Measurements from ENCODE around the gene FGGY.

- TF ChIP-seq CTCF (IDR thresholded peaks at IDR 0.05; ENCODE audit: extremely low read depth in 1 of 2, insufficient read depth in 1 of 2, low read depth in 1 of 2, low read length in 2 of 2) = no peak
- no peak for TF ChIP-seq POLR2A (IDR thresholded peaks at IDR 0.05; ENCODE audit: low read depth, low read length)
- TF ChIP-seq POLR2AphosphoS5 (IDR thresholded peaks at IDR 0.05; ENCODE audit: insufficient read depth, low read depth, low read length) = no peak
- no peak for TF ChIP-seq EZH2 (IDR thresholded peaks at IDR 0.05; ENCODE audit: borderline replicate concordance, low read depth, low read length, severe bottlenecking)
- no peak for TF ChIP-seq JUN (IDR thresholded peaks at IDR 0.05; ENCODE audit: borderline replicate concordance, insufficient read depth, insufficient read length, low read depth)
These were observed 442.2 kb downstream of the FGGY start for GRCh38 chr1:59739111-59739510.

Data from endothelial cell of umbilical vein (primary cell).